DND-41 (cell line): ENCODE results near the gene THSD4.

Experiments used
- ATAC-seq: fragments of 200-7000 bp; cut with Tn5 transposase; 3 replicates; pipeline ENCODE4 v1.9.1; 2021; ENCODE audit warnings: low read depth; ENCODE audit not compliant: insufficient read depth
- DNase-seq: peaks from one replicate; pipeline ENCODE4 v3.0.0-alpha.2; 2020
- H2AFZ ChIP-seq: 2 replicates; pipeline ENCODE4 v1.6.0; 2012; ENCODE audit warnings: low read depth, low read length
- H3K27ac ChIP-seq: 2 replicates; pipeline ENCODE4 v1.5.1; 2012; ENCODE audit warnings: low read length, inconsistent platforms
- H3K27me3 ChIP-seq: fragments of 200-600 bp; sonication (generic); 2 replicates; pipeline ENCODE4 v1.6.0; 2012; ENCODE audit warnings: low read length, mild to moderate bottlenecking, inconsistent platforms; ENCODE audit not compliant: insufficient read depth, poor library complexity
- H3K36me3 ChIP-seq: 2 replicates; pipeline ENCODE4 v1.5.1; 2012; ENCODE audit warnings: low read length, inconsistent platforms; ENCODE audit not compliant: insufficient read depth
- H3K4me1 ChIP-seq: 2 replicates; pipeline ENCODE4 v1.5.1; 2012; ENCODE audit warnings: mild to moderate bottlenecking, low read length; ENCODE audit not compliant: insufficient read depth
- H3K4me2 ChIP-seq: 2 replicates; pipeline ENCODE4 v1.6.0; 2012; ENCODE audit warnings: mild to moderate bottlenecking, moderate library complexity, low read length, inconsistent platforms; ENCODE audit not compliant: insufficient read depth
- H3K4me3 ChIP-seq, 2 experiments: fragments of 200-600 bp in 1 of 2; shearing (Covaris generic) in 1 of 2; 2 replicates each; pipeline ENCODE4 v1.5.1; 2012 to 2016; ENCODE audit warnings: inconsistent platforms in 2 of 2, low read length in 2 of 2, mild to moderate bottlenecking in 2 of 2, low read depth in 1 of 2, moderate library complexity in 1 of 2
- H3K79me2 ChIP-seq: 2 replicates; pipeline ENCODE4 v1.6.0; 2012; ENCODE audit warnings: low read length, inconsistent platforms; ENCODE audit not compliant: insufficient read depth
- H3K9ac ChIP-seq: 2 replicates; pipeline ENCODE4 v1.6.0; 2012; ENCODE audit warnings: low read depth, mild to moderate bottlenecking, inconsistent platforms, low read length, moderate library complexity
- H3K9me3 ChIP-seq: 2 replicates; pipeline ENCODE4 v1.5.1; 2012; ENCODE audit warnings: low read length, moderate library complexity, mild to moderate bottlenecking, inconsistent platforms; ENCODE audit not compliant: insufficient read depth, severe bottlenecking
- H4K20me1 ChIP-seq: 2 replicates; pipeline ENCODE4 v1.6.0; 2012; ENCODE audit warnings: low read length; ENCODE audit not compliant: insufficient read depth
- EZH2 ChIP-seq: IDR thresholded peaks from 3 replicates; pipeline ENCODE4 v1.6.1; 2012; ENCODE audit warnings: borderline replicate concordance, low read depth, mild to moderate bottlenecking, moderate library complexity, low read length, inconsistent platforms; ENCODE audit not compliant: severe bottlenecking
- TF ChIP-seq, protein P1 (sequence below): IDR thresholded peaks from 2 replicates; pipeline ENCODE4 v1.5.1; 2012; ENCODE audit warnings: borderline replicate concordance, low read length, moderate library complexity, mild to moderate bottlenecking; ENCODE audit not compliant: poor library complexity, severe bottlenecking; ENCODE audit errors: extremely low read depth

The THSD4 gene

DNA sequence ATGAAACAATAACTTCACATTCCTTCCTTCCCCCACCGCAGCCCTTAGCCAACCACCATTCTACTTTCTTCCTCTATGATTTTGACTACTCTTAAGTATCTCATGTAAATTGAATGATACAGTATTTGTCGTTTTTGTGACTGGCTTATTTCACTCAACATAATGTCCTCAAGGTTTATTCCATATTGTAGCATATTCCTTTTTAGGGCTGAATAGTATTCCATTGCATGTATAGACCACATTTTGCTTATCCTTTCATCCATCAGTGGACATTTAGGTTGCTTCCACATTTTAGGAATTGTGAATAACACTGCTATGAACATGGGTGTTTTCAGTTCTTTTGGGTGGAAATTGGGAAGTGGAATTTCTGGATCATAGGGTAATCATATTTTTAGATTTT is 106.1 kb downstream of the THSD4 start:
- no peaks in the 10 kb centered on the region for H3K9me3 ChIP-seq
- H3K4me1 ChIP-seq: no peaks in the 10 kb centered on the region
- no peak overlapping the region for H2AFZ ChIP-seq
- H3K4me3 ChIP-seq: no peak overlapping the region
- H3K36me3 ChIP-seq: no peaks in the 10 kb centered on the region
- H3K27ac ChIP-seq: no peak overlapping the region
- ATAC-seq (no peak), DNase-seq (no peak)
- no peaks in the 10 kb centered on the region for H4K20me1 ChIP-seq
- H3K9ac ChIP-seq: no peak overlapping the region
- no peaks in the 10 kb centered on the region for H3K27me3 ChIP-seq
- H3K79me2 ChIP-seq: no peaks in the 10 kb centered on the region
- TF ChIP-seq, protein P1, sequence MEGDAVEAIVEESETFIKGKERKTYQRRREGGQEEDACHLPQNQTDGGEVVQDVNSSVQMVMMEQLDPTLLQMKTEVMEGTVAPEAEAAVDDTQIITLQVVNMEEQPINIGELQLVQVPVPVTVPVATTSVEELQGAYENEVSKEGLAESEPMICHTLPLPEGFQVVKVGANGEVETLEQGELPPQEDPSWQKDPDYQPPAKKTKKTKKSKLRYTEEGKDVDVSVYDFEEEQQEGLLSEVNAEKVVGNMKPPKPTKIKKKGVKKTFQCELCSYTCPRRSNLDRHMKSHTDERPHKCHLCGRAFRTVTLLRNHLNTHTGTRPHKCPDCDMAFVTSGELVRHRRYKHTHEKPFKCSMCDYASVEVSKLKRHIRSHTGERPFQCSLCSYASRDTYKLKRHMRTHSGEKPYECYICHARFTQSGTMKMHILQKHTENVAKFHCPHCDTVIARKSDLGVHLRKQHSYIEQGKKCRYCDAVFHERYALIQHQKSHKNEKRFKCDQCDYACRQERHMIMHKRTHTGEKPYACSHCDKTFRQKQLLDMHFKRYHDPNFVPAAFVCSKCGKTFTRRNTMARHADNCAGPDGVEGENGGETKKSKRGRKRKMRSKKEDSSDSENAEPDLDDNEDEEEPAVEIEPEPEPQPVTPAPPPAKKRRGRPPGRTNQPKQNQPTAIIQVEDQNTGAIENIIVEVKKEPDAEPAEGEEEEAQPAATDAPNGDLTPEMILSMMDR: no peak
- TF ChIP-seq EZH2: no peak
- no peak overlapping the region for H3K4me2 ChIP-seq

DNA sequence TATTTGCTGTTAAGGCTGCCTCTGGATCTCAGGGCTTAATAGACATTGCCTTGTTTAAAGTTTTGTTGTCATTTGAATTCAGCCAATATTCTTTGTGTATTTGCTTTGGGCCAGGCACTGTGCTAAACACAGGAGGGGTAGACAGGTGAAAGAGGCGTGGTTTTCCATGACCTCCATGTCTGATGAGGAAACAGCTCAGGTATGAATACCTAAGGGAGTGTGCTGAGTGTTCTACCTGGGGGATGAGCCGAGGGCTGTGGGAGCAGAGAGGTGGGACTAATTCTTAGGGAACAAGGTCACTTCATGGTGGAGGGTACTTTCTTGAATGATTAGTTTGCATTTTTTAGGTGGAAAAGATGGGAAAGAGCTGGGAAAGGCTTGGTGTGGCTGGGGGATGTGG is 108.2 kb downstream of the THSD4 start:
- H3K27me3 ChIP-seq: no peaks in the 10 kb centered on the region
- H3K79me2 ChIP-seq: no peaks in the 10 kb centered on the region
- no peaks in the 10 kb centered on the region for H4K20me1 ChIP-seq
- no peak overlapping the region for H3K4me3 ChIP-seq
- H3K9me3 ChIP-seq: no peaks in the 10 kb centered on the region
- no peak overlapping the region for H3K27ac ChIP-seq
- H2AFZ ChIP-seq: no peak overlapping the region
- no peak overlapping the region for H3K4me2 ChIP-seq
- H3K4me1 ChIP-seq: no peaks in the 10 kb centered on the region
- no peaks in the 10 kb centered on the region for H3K36me3 ChIP-seq
- no peak for ATAC-seq
- H3K9ac ChIP-seq: no peak overlapping the region
- TF ChIP-seq, protein P1: no peak
- no peak for TF ChIP-seq EZH2
- DNase-seq: no peak

DNA sequence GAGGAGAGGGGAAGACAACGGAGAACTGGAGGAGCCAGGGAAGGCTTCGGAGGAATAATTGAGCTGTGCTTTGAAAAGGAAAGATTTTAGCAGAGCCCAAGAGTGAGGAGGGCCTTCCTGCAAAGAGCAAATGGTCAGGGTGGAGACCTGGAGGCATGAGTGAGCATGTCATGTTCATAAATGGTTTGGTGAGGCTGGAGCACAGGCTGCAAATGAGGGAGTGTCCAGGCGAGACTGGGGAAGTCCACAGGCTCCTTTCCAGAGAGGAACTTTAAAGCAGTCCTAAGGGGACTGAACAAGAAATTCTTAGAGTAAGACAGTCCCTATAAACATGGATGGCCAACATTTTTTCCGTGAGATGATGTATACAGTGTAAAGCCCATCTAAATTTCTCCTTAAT is 108.8 kb downstream of the THSD4 start:
- Histone ChIP-seq H3K4me2 (no peak overlapping the region), H3K27me3 (no peaks in the 10 kb centered on the region), H3K36me3 (no peaks in the 10 kb centered on the region), H3K4me3 (no peak overlapping the region), H3K9me3 (no peaks in the 10 kb centered on the region), H3K9ac (no peak overlapping the region), H2AFZ (no peak overlapping the region), H3K79me2 (no peaks in the 10 kb centered on the region), H3K27ac (no peak overlapping the region), H3K4me1 (no peaks in the 10 kb centered on the region), H4K20me1 (no peaks in the 10 kb centered on the region)
- DNase-seq: no peak
- TF ChIP-seq EZH2: no peak
- TF ChIP-seq, protein P1: no peak
- no peak for ATAC-seq

DNA sequence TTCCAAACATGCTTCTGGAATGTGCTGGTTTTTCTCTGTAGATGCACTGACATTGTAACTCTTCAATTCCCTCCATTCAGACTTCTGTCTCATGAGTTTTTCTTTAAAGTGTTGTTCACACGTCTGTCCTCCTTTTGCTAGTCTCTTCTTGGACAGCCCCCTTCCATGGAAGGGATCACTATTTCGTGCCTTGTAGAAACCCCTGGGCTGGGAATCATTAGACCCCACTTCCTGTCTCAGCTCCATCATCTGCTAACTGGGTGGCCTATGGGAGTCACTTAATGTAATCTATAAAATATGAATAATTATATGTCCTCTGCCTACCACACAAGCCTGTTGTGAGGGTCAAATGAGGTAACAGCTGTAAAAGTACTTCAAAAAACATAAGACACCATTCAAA is 110.6 kb downstream of the THSD4 start:
- no peaks in the 10 kb centered on the region for H3K36me3 ChIP-seq
- no peak for TF ChIP-seq EZH2
- TF ChIP-seq, protein P1: no peak
- H3K4me2 ChIP-seq: no peak overlapping the region
- H3K4me1 ChIP-seq: no peaks in the 10 kb centered on the region
- H2AFZ ChIP-seq: no peak overlapping the region
- ATAC-seq (no peak), DNase-seq (no peak)
- no peak overlapping the region for H3K27ac ChIP-seq
- H3K9ac ChIP-seq: no peak overlapping the region
- H3K27me3 ChIP-seq: no peaks in the 10 kb centered on the region
- no peak overlapping the region for H3K4me3 ChIP-seq
- no peaks in the 10 kb centered on the region for H3K79me2 ChIP-seq
- no peaks in the 10 kb centered on the region for H3K9me3 ChIP-seq
- H4K20me1 ChIP-seq: no peaks in the 10 kb centered on the region
